PC-3 (cell line): ENCODE data around the gene BABAM1.

ENCODE experiments used
- CTCF ChIP-seq: fragments of 300-600 bp; sonication (generic); conservative IDR thresholded peaks from 2 replicates; pipeline ENCODE4 v1.5.1; 2017; ENCODE audit warnings: antibody characterized with exemption, low read depth, mild to moderate bottlenecking, low read length
- EZH2 ChIP-seq: fragments of 300-600 bp; sonication (generic); IDR thresholded peaks from one replicate; pipeline ENCODE4 v1.6.1; 2017; ENCODE audit warnings: antibody characterized with exemption, mild to moderate bottlenecking, low read length; ENCODE audit not compliant: unreplicated experiment
- EZH2phosphoT487 ChIP-seq: fragments of 300-600 bp; sonication (generic); IDR thresholded peaks from 2 replicates; pipeline ENCODE4 v1.6.1; 2018; ENCODE audit warnings: mild to moderate bottlenecking, antibody characterized with exemption, low read length, borderline replicate concordance

- TF ChIP-seq EZH2: no peak
- no peak for TF ChIP-seq CTCF
- no peak for TF ChIP-seq EZH2phosphoT487
Observed at GRCh38 chr19:17262557-17262956, 4.7 kb upstream of the BABAM1 start.
